Memory B cell (primary cell): ENCODE data around the gene DCUN1D1.

ENCODE experiments used
- ATAC-seq: fragments of 150-1000 bp; cut with Tn5 transposase; 2 replicates; pipeline ENCODE4 v1.10.0; 2021; ENCODE audit warnings: low read depth, mild to moderate bottlenecking, moderate library complexity
- DNase-seq, 2 donors: peaks; one replicate each; pipeline ENCODE4 v3.0.0; 2022; ENCODE audit warnings: low spot score in 2 of 2
- H3K27ac Mint-ChIP-seq: one replicate; pipeline ENCODE4 v1.8.0; 2022; ENCODE audit warnings: mild to moderate bottlenecking, moderate library complexity, mixed read lengths
- H3K27me3 Mint-ChIP-seq: one replicate; pipeline ENCODE4 v1.8.0; 2022; ENCODE audit warnings: mixed read lengths
- H3K36me3 Mint-ChIP-seq: one replicate; pipeline ENCODE4 v1.8.0; 2022; ENCODE audit warnings: mild to moderate bottlenecking, mixed read lengths
- H3K4me1 Mint-ChIP-seq: one replicate; pipeline ENCODE4 v1.8.0; 2022; ENCODE audit warnings: mixed read lengths
- H3K4me3 Mint-ChIP-seq: one replicate; pipeline ENCODE4 v1.8.0; 2022; ENCODE audit warnings: mild to moderate bottlenecking, moderate library complexity, mixed read lengths
- H3K9me3 Mint-ChIP-seq: one replicate; pipeline ENCODE4 v1.8.0; 2022; ENCODE audit warnings: mixed read lengths

Gene DCUN1D1

DNA sequence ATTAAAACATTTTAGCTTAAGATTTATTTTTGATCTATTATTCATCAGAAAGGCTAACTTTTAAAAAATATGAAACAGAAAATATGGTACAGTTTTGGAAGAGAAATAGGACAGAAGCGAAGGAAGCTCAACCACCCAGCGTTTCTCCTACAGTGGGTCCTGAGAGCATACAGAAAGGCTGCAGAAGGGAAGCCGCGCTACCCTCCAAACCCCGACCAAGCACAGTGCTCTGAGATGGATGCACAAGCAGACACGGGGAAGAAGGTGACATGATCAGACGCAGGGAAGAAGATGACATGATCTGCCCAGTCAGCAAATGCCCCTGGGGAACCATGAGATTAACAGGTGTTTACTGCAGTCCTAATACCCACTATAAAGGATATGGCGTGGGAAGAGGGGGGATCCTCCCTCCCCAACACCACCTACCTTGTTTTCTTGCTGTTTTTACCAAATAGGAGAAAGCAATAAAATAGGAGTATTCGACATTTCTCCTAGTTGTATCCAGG, 14.4 kb downstream of the DCUN1D1 start:
- ATAC-seq (no peak), DNase-seq (no peak)
- H3K4me1 Mint-ChIP-seq: peaks cover 27% of the 10 kb centered on the region
- no peak overlapping the region for H3K4me3 Mint-ChIP-seq
- no peaks in the 10 kb centered on the region for H3K27me3 Mint-ChIP-seq
- no peak overlapping the region for H3K27ac Mint-ChIP-seq
- no peaks in the 10 kb centered on the region for H3K9me3 Mint-ChIP-seq
- peaks cover 4% of the 10 kb centered on the region for H3K36me3 Mint-ChIP-seq

GRCh38 chr3:182964179-182964578, 16.2 kb downstream of the DCUN1D1 start:
- Mint-ChIP-seq H3K27ac (no peak overlapping the region), H3K9me3 (no peaks in the 10 kb centered on the region), H3K36me3 (peaks cover 7% of the 10 kb centered on the region), H3K4me3 (no peak overlapping the region), H3K27me3 (no peaks in the 10 kb centered on the region), H3K4me1 (peaks cover 21% of the 10 kb centered on the region)
- ATAC-seq (no peak), DNase-seq (no peak)

DNA sequence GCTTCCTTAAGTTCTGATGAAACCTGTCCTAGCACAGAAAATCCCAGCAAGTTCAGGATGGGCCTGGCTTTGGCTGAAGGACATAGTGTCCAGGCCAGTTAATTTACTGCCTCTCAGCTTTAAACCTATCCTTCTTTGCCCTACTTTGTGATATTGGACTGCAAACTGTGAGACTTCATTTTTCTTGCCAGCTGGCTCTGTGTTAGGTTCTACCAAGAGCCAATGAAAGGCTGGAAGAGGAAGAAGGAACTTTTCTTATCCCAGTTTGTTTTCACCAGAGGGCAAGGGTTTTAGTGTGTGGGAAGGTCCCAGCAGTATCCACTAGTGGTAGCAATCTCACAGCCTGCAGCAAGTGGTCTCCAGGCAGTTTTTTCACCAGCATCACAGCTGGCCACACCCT, 18.2 kb downstream of the DCUN1D1 start:
- Mint-ChIP-seq H3K9me3 (no peaks in the 10 kb centered on the region), H3K36me3 (peaks cover 10% of the 10 kb centered on the region)

DNA sequence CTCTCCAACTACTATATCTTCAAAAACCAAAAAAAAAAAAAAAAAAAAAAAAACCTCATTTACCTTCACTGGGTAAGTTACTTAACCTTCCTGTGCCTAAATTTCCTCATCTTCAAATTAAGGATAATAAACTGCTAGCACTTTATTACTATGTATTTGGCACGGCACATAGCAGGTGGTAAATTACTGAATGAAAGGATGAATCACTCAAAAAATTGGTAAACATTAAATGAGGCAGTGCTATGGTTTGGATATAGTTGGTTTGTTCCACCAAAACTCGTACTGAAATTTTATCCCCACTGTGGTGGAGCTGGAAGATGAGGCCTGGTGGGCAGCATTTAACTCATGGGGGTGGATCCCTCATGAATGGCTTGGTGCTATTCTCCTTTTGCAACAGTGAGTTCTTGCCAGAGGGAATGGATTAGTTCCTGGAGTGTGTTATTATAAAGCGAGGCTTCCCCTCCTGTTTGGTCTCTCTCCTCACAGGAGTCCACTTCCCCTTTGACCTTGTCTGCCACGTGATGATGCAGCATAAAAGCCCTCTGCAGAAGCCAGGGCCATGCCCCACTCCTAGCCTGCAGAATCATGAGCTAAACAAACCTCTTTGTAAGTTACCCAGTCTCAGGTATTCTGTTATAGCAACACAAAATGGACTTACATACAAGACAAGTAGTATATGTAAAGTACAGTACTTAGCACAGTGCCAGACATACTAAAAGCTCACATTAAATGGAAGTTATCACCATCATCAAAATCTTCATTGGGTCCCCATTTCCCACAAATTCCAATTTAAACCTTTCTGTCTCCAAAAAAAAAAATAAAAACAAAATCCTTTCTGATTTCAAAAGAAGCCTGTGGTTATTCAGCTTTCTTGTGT, 20.6 kb downstream of the DCUN1D1 start:
- Mint-ChIP-seq H3K27me3 (no peaks in the 10 kb centered on the region), H3K27ac (peak overlapping the region; percentile 5), H3K36me3 (peaks cover 19% of the 10 kb centered on the region), H3K9me3 (no peaks in the 10 kb centered on the region), H3K4me3 (no peak overlapping the region), H3K4me1 (peaks cover 2% of the 10 kb centered on the region)
- DNase-seq: no peak
- no peak for ATAC-seq

More for the DNA sequence above, 18.2 kb downstream of the DCUN1D1 start:
- ATAC-seq (no peak), DNase-seq (no peak)
- Mint-ChIP-seq H3K4me3 (no peak overlapping the region), H3K4me1 (peaks cover 10% of the 10 kb centered on the region), H3K27me3 (no peaks in the 10 kb centered on the region), H3K27ac (no peak overlapping the region)

- peaks cover 2% of the 10 kb centered on the region for H3K4me1 Mint-ChIP-seq
- no peak for DNase-seq
- peaks cover 19% of the 10 kb centered on the region for H3K36me3 Mint-ChIP-seq
- no peaks in the 10 kb centered on the region for H3K27me3 Mint-ChIP-seq
- no peaks in the 10 kb centered on the region for H3K9me3 Mint-ChIP-seq
- H3K27ac Mint-ChIP-seq: no peak overlapping the region
- H3K4me3 Mint-ChIP-seq: no peak overlapping the region
- ATAC-seq: no peak
These were observed 22.6 kb downstream of the DCUN1D1 start for GRCh38 chr3:182957676-182958266.

- ATAC-seq: no peak
These were observed 23.1 kb downstream of the DCUN1D1 start for GRCh38 chr3:182957226-182957625.

GRCh38 chr3:182954553-182955235, 25.6 kb downstream of the DCUN1D1 start:
- Mint-ChIP-seq H3K27me3 (no peaks in the 10 kb centered on the region), H3K9me3 (no peaks in the 10 kb centered on the region), H3K4me3 (no peak overlapping the region), H3K36me3 (peaks cover 26% of the 10 kb centered on the region), H3K27ac (no peak overlapping the region), H3K4me1 (no peaks in the 10 kb centered on the region)
- DNase-seq (no peak), ATAC-seq (no peak)

More at GRCh38 chr3:182957226-182957625, 23.1 kb downstream of the DCUN1D1 start:
- H3K9me3 Mint-ChIP-seq: no peaks in the 10 kb centered on the region
- H3K27me3 Mint-ChIP-seq: no peaks in the 10 kb centered on the region
- no peak for DNase-seq
- no peak overlapping the region for H3K27ac Mint-ChIP-seq
- no peaks in the 10 kb centered on the region for H3K4me1 Mint-ChIP-seq
- H3K4me3 Mint-ChIP-seq: no peak overlapping the region
- H3K36me3 Mint-ChIP-seq: peaks cover 21% of the 10 kb centered on the region

DNA sequence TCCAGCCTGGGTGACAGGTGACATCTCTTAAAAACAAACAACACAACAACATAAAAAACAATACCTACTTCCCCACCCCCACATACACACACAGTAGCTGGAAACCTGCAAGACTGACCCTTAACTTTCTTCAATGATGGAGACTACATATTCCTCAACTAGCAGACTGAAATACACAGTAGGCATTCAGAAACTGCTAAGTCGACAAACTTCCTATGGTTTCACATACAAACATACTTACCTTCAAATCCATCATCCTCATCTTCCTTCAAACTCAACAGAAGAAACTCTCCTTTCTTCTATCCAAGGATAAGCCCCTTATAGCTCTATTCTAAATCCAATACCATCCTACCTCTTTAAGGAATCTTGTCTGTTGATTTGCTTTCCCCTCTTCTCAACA, 30.6 kb downstream of the DCUN1D1 start:
- ATAC-seq: no peak
- Mint-ChIP-seq H3K27me3 (no peaks in the 10 kb centered on the region), H3K27ac (no peak overlapping the region), H3K4me3 (no peak overlapping the region), H3K9me3 (no peaks in the 10 kb centered on the region), H3K4me1 (peaks cover 3% of the 10 kb centered on the region), H3K36me3 (peaks cover 30% of the 10 kb centered on the region)
- no peak for DNase-seq

GRCh38 chr3:182948305-182948704, 32.0 kb downstream of the DCUN1D1 start:
- no peak for DNase-seq
- Mint-ChIP-seq H3K4me3 (no peak overlapping the region), H3K36me3 (peaks cover 30% of the 10 kb centered on the region)

GRCh38 chr3:182947888-182948287, 32.5 kb downstream of the DCUN1D1 start:
- ATAC-seq (peak; percentile 75), DNase-seq (no peak)
- Mint-ChIP-seq H3K9me3 (no peaks in the 10 kb centered on the region), H3K27me3 (no peaks in the 10 kb centered on the region), H3K27ac (no peak overlapping the region), H3K4me1 (peaks cover 5% of the 10 kb centered on the region), H3K36me3 (peaks cover 29% of the 10 kb centered on the region), H3K4me3 (no peak overlapping the region)

More at GRCh38 chr3:182948305-182948704, 32.0 kb downstream of the DCUN1D1 start:
- Mint-ChIP-seq H3K4me1 (peaks cover 5% of the 10 kb centered on the region), H3K27me3 (no peaks in the 10 kb centered on the region), H3K27ac (no peak overlapping the region), H3K9me3 (no peaks in the 10 kb centered on the region)
- ATAC-seq: no peak

DNA sequence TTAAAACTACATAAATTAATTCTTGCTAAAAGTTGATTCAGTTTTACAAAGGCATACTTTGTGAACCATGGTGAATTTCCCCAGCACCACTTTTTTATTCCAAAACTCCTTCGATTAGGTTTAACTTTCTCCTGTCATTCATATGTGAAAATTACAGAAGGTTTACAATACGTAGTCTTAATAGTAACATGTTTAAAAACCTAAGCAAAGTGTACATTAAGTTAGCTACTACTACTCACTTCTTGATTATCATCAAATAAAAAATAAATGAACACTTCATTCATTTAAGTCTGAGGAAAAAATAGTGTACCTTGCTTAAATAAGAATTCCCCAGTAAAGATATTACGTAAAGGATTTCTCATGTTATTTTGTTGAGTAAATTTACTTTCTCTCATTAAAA, 38.6 kb downstream of the DCUN1D1 start:
- Mint-ChIP-seq H3K27me3 (no peaks in the 10 kb centered on the region), H3K36me3 (peaks cover 15% of the 10 kb centered on the region), H3K27ac (no peak overlapping the region), H3K4me1 (peaks cover 5% of the 10 kb centered on the region), H3K9me3 (no peaks in the 10 kb centered on the region), H3K4me3 (no peak overlapping the region)
- DNase-seq (no peak), ATAC-seq (no peak)

- no peak for ATAC-seq
- DNase-seq: no peak
- H3K9me3 Mint-ChIP-seq: no peaks in the 10 kb centered on the region
- H3K27me3 Mint-ChIP-seq: no peaks in the 10 kb centered on the region
- peaks cover 9% of the 10 kb centered on the region for H3K4me1 Mint-ChIP-seq
- no peak overlapping the region for H3K27ac Mint-ChIP-seq
- peaks cover 7% of the 10 kb centered on the region for H3K36me3 Mint-ChIP-seq
- no peak overlapping the region for H3K4me3 Mint-ChIP-seq
These were observed 40.0 kb downstream of the DCUN1D1 start for GRCh38 chr3:182940266-182940808.

DNA sequence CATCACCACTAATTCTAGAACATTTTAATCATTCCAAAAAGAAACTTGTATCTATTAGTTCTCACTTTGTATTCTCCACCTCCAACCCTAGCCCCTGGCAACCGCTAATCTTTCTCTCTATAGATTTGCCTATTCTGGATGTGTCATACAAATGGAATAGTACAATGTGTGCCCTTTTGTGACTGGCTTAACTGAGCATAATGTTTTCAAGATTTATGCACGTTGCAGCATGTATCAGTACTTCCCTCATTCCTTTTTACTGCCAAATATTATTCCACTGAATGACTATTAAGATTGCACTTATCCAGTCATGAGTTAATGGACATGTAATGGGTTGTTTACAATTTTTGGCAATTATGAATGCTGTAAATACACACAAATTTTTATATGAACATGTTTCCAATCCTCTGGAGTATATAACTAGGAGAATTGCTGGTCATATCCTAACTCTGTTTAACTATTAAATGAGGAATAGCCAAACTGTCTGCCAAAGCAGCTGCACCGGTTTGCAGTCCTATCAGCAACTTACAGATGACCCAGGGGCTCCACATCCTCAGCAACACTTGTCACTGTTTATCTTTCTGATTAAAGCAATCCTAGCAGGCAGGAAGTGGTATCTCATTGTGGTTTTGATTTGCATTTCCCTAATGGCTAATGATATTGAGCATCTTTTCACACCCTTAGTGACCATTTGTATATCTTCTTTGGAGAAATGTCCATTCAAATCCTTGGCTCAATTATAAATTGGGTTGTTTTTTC, 42.9 kb downstream of the DCUN1D1 start:
- peaks cover 3% of the 10 kb centered on the region for H3K36me3 Mint-ChIP-seq
- DNase-seq (no peak), ATAC-seq (peak; percentile 78)
- peaks cover 6% of the 10 kb centered on the region for H3K4me1 Mint-ChIP-seq
- H3K27ac Mint-ChIP-seq: no peak overlapping the region
- H3K9me3 Mint-ChIP-seq: no peaks in the 10 kb centered on the region
- no peak overlapping the region for H3K4me3 Mint-ChIP-seq
- H3K27me3 Mint-ChIP-seq: no peaks in the 10 kb centered on the region
